Measurements from ENCODE around the gene ZNF253. TPM values are rescaled to one million over a fixed set of nuclear protein-coding genes. Genes with fewer than 3 reads are reported as not detected.
"Not testable (repeated sequence)": the region's sequence is repeated elsewhere in the genome, so short reads cannot be mapped to it uniquely, and the experiment has no call there.

Gene ZNF253
- total RNA-seq (15.5 TPM), polyA plus RNA-seq (ENCODE audit: insufficient read depth in 1 of 8, insufficient read length in 8 of 8, low replicate concordance in 1 of 8) (10 to 100 TPM in 7 of 8 donors, 1 to 10 TPM in 1; 7.4 to 14.0 (median 11.2) TPM)
- long read RNA-seq, donor 1: 0 reads
- long read RNA-seq, donor 2: 0 reads
- long read RNA-seq, donor 3, partial matches to known transcripts: 0 of 3 reads
- long read RNA-seq, donor 3, other reads (novel, unspliced or antisense): 0 of 3 reads
- long read RNA-seq, donor 4, partial matches to known transcripts: 0 of 2 reads
- long read RNA-seq, donor 4, other reads (novel, unspliced or antisense): 0 of 2 reads
- long read RNA-seq, donor 5, transcript ZNF253-203 (4 exons, 3,519 nt): major isoform, 5 of 7 reads
- long read RNA-seq, donor 5, partial matches to known transcripts: 0 of 7 reads
- long read RNA-seq, donor 5, other reads (novel, unspliced or antisense): 0 of 7 reads
- long read RNA-seq, donor 6, transcript ZNF253-203 (4 exons, 3,519 nt): major isoform, 8 of 8 reads
- long read RNA-seq, donor 6, partial matches to known transcripts: 0 of 8 reads
- long read RNA-seq, donor 6, other reads (novel, unspliced or antisense): 0 of 8 reads
- long read RNA-seq, donor 7, partial matches to known transcripts: 0 of 6 reads
- long read RNA-seq, donor 7, other reads (novel, unspliced or antisense): 0 of 6 reads
- long read RNA-seq, donor 8, partial matches to known transcripts: 0 of 5 reads
- long read RNA-seq, donor 8, other reads (novel, unspliced or antisense): 0 of 5 reads
- long read RNA-seq, donor 9, partial matches to known transcripts: 0 of 3 reads
- long read RNA-seq, donor 9, other reads (novel, unspliced or antisense): 0 of 3 reads
- long read RNA-seq, donor 10, transcript ZNF253-203 (4 exons, 3,519 nt): major isoform, 10 of 13 reads
- long read RNA-seq, donor 10, partial matches to known transcripts: 0 of 13 reads
- long read RNA-seq, donor 10, other reads (novel, unspliced or antisense): 0 of 13 reads
- long read RNA-seq, donor 11, transcript ZNF253-203 (4 exons, 3,519 nt): major isoform, 5 of 7 reads
- long read RNA-seq, donor 11, partial matches to known transcripts: 0 of 7 reads
- long read RNA-seq, donor 11, other reads (novel, unspliced or antisense): 0 of 7 reads

- H3K9me3 ChIP-seq (replicated peaks; ENCODE audit: control insufficient read depth, low read depth, low read length): peaks cover 4% of the 10 kb centered on the region
- H3K4me3 ChIP-seq (ENCODE audit: low read length): peak within 1 kb of the TSS; percentile 83
- peaks cover 4% of the 10 kb centered on the region for H3K4me1 ChIP-seq (ENCODE audit: control insufficient read depth, insufficient read depth, low read length)
- H3K36me3 ChIP-seq (ENCODE audit: control insufficient read depth, insufficient read depth, low read length): peaks cover 2% of the 10 kb centered on the region
- 0% methylated on average over 30 of the region's 43 CpGs for WGBS (ENCODE audit: insufficient coverage)
- peak within 1 kb of the TSS; percentile 98 for H3K27ac ChIP-seq (ENCODE audit: low read length)
- peaks cover 3% of the 10 kb centered on the region for H3K27me3 ChIP-seq (ENCODE audit: control insufficient read depth, insufficient read depth, low read length)
- DNase-seq: peak; percentile 99
These were observed at the start of gene ZNF253 for GRCh38 chr19:19865750-19866610. TSS of gene ZNF253 (plus strand) at chr19:19865882. CDS start at chr19:19865997, 115 bp downstream.

GRCh38 chr19:19816679-19817078, 49.0 kb upstream of the ZNF253 start:
- Histone ChIP-seq H3K27ac (ENCODE audit: low read length) (no peak overlapping the region), H3K4me1 (ENCODE audit: control insufficient read depth, insufficient read depth, low read length) (peaks cover 6% of the 10 kb centered on the region), H3K27me3 (ENCODE audit: control insufficient read depth, insufficient read depth, low read length) (no peaks in the 10 kb centered on the region), H3K4me3 (ENCODE audit: low read length) (no peak overlapping the region), H3K36me3 (ENCODE audit: control insufficient read depth, insufficient read depth, low read length) (peaks cover 10% of the 10 kb centered on the region), H3K9me3 (replicated peaks; ENCODE audit: control insufficient read depth, low read depth, low read length) (no peaks in the 10 kb centered on the region)
- WGBS (ENCODE audit: insufficient coverage): 100% methylated on average over 1 of the region's 9 CpGs
- peak; percentile 26 for DNase-seq

GRCh38 chr19:19817357-19817756, 48.3 kb upstream of the ZNF253 start:
- Histone ChIP-seq H3K27ac (ENCODE audit: low read length) (no peak overlapping the region), H3K27me3 (ENCODE audit: control insufficient read depth, insufficient read depth, low read length) (no peaks in the 10 kb centered on the region), H3K36me3 (ENCODE audit: control insufficient read depth, insufficient read depth, low read length) (peaks cover 10% of the 10 kb centered on the region), H3K4me3 (ENCODE audit: low read length) (no peak overlapping the region), H3K4me1 (ENCODE audit: control insufficient read depth, insufficient read depth, low read length) (peaks cover 9% of the 10 kb centered on the region), H3K9me3 (replicated peaks; ENCODE audit: control insufficient read depth, low read depth, low read length) (no peaks in the 10 kb centered on the region)
- WGBS (ENCODE audit: insufficient coverage): no CpG with 5 or more reads among the region's 3 CpGs
- DNase-seq: peak; percentile 5

DNA sequence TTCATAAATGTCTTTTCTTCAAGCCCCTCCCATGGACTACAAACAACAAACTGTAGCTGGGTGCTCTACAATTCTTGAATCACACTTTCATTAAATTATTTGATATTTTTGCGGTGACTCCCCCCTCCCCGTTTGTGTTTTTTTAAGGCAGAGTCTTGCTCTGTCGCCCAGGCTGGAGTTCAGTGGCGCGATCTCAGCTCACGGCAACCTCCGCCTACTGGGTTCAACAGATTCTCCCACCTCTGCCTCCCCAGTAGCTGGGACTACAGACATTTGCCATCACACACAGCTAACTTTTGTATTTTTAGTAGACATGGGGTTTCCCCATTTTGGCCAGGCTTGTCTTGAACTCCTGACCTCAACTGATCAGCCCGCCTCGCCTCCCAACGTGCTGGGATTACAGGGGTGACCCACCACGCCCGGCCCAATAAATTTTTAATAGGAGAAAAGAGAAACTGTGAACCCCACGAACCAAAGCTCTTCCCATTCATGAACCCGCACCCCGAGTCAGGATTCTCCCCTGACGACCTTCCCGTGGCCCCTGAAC, 44.8 kb upstream of the ZNF253 start:
- Histone ChIP-seq H3K9me3 (replicated peaks; ENCODE audit: control insufficient read depth, low read depth, low read length) (no peaks in the 10 kb centered on the region), H3K27ac (ENCODE audit: low read length) (peak overlapping the region; percentile 98), H3K4me1 (ENCODE audit: control insufficient read depth, insufficient read depth, low read length) (peaks cover 9% of the 10 kb centered on the region), H3K36me3 (ENCODE audit: control insufficient read depth, insufficient read depth, low read length) (peaks cover 5% of the 10 kb centered on the region), H3K27me3 (ENCODE audit: control insufficient read depth, insufficient read depth, low read length) (no peaks in the 10 kb centered on the region), H3K4me3 (ENCODE audit: low read length) (peak overlapping the region; percentile 80)
- WGBS (ENCODE audit: insufficient coverage): 12% methylated on average over 10 of the region's 17 CpGs
- DNase-seq: peak; percentile 4

DNA sequence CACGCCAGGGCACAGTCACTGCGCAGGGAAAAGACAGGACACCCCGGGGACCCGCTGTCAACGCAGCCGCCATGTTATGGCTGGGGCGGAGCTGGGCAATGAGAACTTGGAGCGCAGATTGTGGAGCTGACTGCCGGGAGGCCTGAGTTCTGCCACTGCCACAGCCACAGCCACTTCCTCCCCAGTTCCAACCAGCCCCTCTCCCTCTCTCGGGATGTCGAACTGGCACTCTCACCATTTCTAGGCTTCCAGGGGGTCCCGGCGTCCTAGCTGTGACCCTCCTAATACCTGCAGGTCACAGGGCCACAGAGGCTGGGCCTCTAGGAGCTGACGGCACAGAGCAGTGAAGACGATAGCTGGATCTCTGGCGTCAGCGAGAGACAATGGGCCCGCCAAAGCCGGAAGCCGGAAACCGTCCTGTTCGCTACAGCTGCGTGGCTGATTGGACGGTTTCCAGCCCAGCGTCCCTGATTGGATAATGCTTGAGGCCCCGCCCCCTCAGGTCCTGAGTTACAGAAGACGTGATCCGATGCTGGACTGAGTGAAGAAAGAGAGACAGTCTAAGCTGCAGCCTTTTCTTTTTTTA, 44.2 kb upstream of the ZNF253 start, which contains the start of gene ZNF506:
Gene ZNF506 (minus strand): TSS at position 385 of the 586 bp plus-strand sequence. CDS start 147 bp downstream, at position 238.
- 0% methylated on average over 25 of the region's 28 CpGs for WGBS (ENCODE audit: insufficient coverage)

DNA sequence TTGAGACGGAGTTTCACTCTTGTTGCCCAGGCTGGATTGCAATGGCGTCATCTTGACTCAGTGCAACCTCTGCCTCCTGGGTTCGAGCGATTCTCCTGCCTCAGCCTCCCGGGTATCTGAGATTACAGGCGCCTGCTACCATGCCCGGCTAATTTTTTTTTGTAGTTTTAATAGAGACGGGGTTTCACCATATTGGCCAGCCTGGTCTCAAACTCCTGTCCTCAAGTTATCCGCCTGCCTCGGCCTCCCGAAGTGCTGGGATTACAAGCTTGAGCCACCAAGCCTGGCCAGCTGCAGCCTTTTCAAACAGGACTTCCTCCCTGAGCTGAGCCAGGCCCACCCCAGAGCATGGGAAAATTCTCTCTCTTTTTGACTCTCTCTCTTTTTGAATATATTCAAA, 43.7 kb upstream of the ZNF253 start:
- not testable (repeated sequence) for H3K27me3 ChIP-seq (ENCODE audit: control insufficient read depth, insufficient read depth, low read length); H3K36me3 ChIP-seq (ENCODE audit: control insufficient read depth, insufficient read depth, low read length); H3K4me1 ChIP-seq (ENCODE audit: control insufficient read depth, insufficient read depth, low read length); H3K9me3 ChIP-seq (replicated peaks; ENCODE audit: control insufficient read depth, low read depth, low read length)
- 2% methylated on average over 10 of the region's 11 CpGs for WGBS (ENCODE audit: insufficient coverage)
- H3K27ac ChIP-seq (ENCODE audit: low read length): peak overlapping the region; percentile 98
- H3K4me3 ChIP-seq (ENCODE audit: low read length): peak overlapping the region; percentile 80
- DNase-seq: peak; percentile 53

More for the DNA sequence above, 44.2 kb upstream of the ZNF253 start, which contains the start of gene ZNF506:
- Histone ChIP-seq H3K36me3 (ENCODE audit: control insufficient read depth, insufficient read depth, low read length) (peaks cover 5% of the 10 kb centered on the region), H3K9me3 (replicated peaks; ENCODE audit: control insufficient read depth, low read depth, low read length) (peaks cover 2% of the 10 kb centered on the region), H3K27me3 (ENCODE audit: control insufficient read depth, insufficient read depth, low read length) (no peaks in the 10 kb centered on the region), H3K4me3 (ENCODE audit: low read length) (peak within 1 kb of the TSS; percentile 80), H3K27ac (ENCODE audit: low read length) (peak within 1 kb of the TSS; percentile 98), H3K4me1 (ENCODE audit: control insufficient read depth, insufficient read depth, low read length) (peaks cover 9% of the 10 kb centered on the region)
- DNase-seq: peak; percentile 100

DNA sequence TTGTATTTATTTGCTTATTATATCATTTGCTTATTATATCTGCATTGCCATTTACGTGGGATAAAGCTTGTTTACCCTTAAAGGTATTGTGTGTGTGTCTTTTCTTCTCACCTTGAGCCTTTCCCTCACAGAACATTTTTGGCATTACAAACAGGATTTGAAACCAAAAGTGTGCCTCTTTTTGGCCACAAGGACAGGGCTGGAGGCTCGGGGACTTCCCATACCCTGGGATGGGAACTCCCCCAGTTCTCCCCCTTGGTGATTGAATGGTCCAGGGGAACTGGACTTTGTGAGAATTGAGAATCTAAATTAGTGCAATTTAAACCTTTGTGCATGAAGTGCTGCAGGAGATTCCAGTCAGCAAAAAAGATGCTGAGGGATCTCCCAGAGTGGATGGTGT, 41.8 kb upstream of the ZNF253 start:
- no peaks in the 10 kb centered on the region for H3K27me3 ChIP-seq (ENCODE audit: control insufficient read depth, insufficient read depth, low read length)
- no peak overlapping the region for H3K27ac ChIP-seq (ENCODE audit: low read length)
- WGBS (ENCODE audit: insufficient coverage): no CpG with 5 or more reads among the region's 2 CpGs
- H3K36me3 ChIP-seq (ENCODE audit: control insufficient read depth, insufficient read depth, low read length): peaks cover 5% of the 10 kb centered on the region
- H3K4me3 ChIP-seq (ENCODE audit: low read length): no peak overlapping the region
- peaks cover 7% of the 10 kb centered on the region for H3K9me3 ChIP-seq (replicated peaks; ENCODE audit: control insufficient read depth, low read depth, low read length)
- H3K4me1 ChIP-seq (ENCODE audit: control insufficient read depth, insufficient read depth, low read length): peaks cover 9% of the 10 kb centered on the region
- DNase-seq: no peak

- Histone ChIP-seq H3K27ac (ENCODE audit: low read length) (no peak overlapping the region), H3K9me3 (replicated peaks; ENCODE audit: control insufficient read depth, low read depth, low read length) (peaks cover 31% of the 10 kb centered on the region), H3K4me3 (ENCODE audit: low read length) (no peak overlapping the region), H3K27me3 (ENCODE audit: control insufficient read depth, insufficient read depth, low read length) (no peaks in the 10 kb centered on the region), H3K36me3 (ENCODE audit: control insufficient read depth, insufficient read depth, low read length) (no peaks in the 10 kb centered on the region), H3K4me1 (ENCODE audit: control insufficient read depth, insufficient read depth, low read length) (peaks cover 3% of the 10 kb centered on the region)
- DNase-seq: no peak
- 97% methylated on average over 6 of the region's 11 CpGs for WGBS (ENCODE audit: insufficient coverage)
These were observed 38.8 kb upstream of the ZNF253 start for GRCh38 chr19:19826875-19827274.

DNA sequence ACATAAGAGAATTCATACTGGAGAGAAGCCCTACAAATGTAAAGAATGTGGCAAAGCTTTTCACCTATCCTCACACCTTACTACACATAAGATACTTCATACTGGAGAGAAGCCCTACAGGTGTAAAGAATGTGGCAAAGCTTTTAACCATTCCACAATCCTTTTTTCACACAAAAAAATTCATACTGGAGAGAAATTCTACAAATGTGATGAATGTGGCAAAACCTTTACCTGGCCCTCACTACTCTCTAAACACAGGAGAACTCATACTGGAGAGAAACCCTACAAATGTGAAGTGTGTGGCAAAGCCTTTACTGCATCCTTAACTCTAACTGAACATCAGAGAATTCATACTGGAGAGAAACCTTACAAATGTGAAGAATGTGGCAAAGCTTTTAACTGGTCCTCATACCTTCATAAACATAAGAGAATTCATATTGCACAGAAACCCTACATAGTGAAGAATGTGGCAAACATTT, 30.1 kb upstream of the ZNF253 start:
- Histone ChIP-seq H3K27me3 (ENCODE audit: control insufficient read depth, insufficient read depth, low read length) (no peaks in the 10 kb centered on the region), H3K27ac (ENCODE audit: low read length) (no peak overlapping the region), H3K4me1 (ENCODE audit: control insufficient read depth, insufficient read depth, low read length) (no peaks in the 10 kb centered on the region), H3K4me3 (ENCODE audit: low read length) (no peak overlapping the region), H3K9me3 (replicated peaks; ENCODE audit: control insufficient read depth, low read depth, low read length) (peaks cover 39% of the 10 kb centered on the region), H3K36me3 (ENCODE audit: control insufficient read depth, insufficient read depth, low read length) (no peaks in the 10 kb centered on the region)
- DNase-seq: no peak
